Mesodermal cell (in vitro differentiated cells): ENCODE measurements around the gene CACNA2D1.
A peak's percentile ranks its signal among the peaks of the same experiment; 100 is the strongest.

ENCODE experiments used
- H3K27ac ChIP-seq: 2 replicates; pipeline ENCODE4 v1.7.0; 2013; ENCODE audit warnings: mild to moderate bottlenecking, low read depth, low read length, moderate library complexity; ENCODE audit not compliant: severe bottlenecking
- H3K36me3 ChIP-seq: 2 replicates; pipeline ENCODE4 v1.7.1; 2013; ENCODE audit warnings: mild to moderate bottlenecking, low read length, moderate library complexity; ENCODE audit not compliant: control insufficient read depth, insufficient read depth
- H3K4me1 ChIP-seq: one replicate; pipeline ENCODE4 v1.7.1; 2013; ENCODE audit warnings: mild to moderate bottlenecking, low read length; ENCODE audit not compliant: insufficient read depth, control insufficient read depth, poor library complexity, severe bottlenecking
- H3K4me3 ChIP-seq: 2 replicates; pipeline ENCODE4 v1.7.0; 2013; ENCODE audit warnings: low read length, control low read depth, mild to moderate bottlenecking; ENCODE audit not compliant: insufficient read depth, poor library complexity, severe bottlenecking; ENCODE audit errors: extremely low read depth
- H3K9me3 ChIP-seq: 2 replicates; pipeline ENCODE4 v1.7.1; 2013; ENCODE audit warnings: mild to moderate bottlenecking, low read length, moderate library complexity; ENCODE audit not compliant: control insufficient read depth
- WGBS, 2 experiments: methylation state at CpG; one replicate each; pipeline ENCODE4 v1.1.5; 2013; ENCODE audit warnings: missing lambda C conversion rate in 2 of 2; ENCODE audit not compliant: insufficient coverage in 2 of 2; 5-methylcytosine and 5-hydroxymethylcytosine counted together

The CACNA2D1 gene

DNA sequence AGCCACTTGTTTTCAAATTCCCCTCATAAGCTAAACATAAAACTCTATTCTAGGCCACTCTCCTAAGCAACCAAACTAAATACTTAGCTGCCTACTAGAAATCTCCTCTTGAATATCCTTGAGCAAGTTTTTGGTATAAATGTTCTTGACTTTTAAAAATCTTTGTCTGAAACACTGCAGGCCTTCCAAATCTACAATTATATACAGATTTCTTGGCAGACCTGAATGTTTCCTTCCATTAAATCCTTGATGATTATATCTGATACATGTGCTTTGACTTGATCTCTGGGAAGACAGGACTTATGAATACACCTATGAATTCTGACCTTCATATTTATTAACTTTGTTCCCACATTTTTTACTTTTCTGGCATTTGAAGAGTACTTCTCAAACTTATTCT is 314.5 kb downstream of the CACNA2D1 start:
- Histone ChIP-seq H3K4me3 (no peak overlapping the region), H3K9me3 (peaks cover 5% of the 10 kb centered on the region), H3K36me3 (peaks cover 6% of the 10 kb centered on the region), H3K4me1 (no peaks in the 10 kb centered on the region), H3K27ac (no peak overlapping the region)

DNA sequence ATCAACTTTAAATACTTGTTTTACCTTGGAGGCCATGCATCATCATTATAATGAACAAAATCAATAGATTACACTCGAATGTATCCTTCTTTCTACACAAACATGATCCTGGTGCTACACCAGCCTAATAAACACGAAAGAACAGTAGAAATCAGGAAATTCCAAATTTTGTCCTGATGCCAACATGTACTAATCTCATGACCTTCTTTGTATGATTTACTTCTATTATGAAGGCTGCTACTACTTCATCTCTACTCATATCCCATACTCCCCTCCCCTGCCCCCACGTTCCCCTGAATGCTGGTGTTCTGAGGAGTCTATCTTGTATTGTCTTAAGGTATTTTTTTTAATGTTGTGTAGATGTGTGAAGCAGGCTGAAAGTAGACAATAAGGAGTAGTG is 315.0 kb downstream of the CACNA2D1 start:
- H3K36me3 ChIP-seq = peaks cover 6% of the 10 kb centered on the region
- no peak overlapping the region for H3K27ac ChIP-seq
- 84 to 95% methylated on average over 2 of the region's 3 CpGs for WGBS, 2 experiments
- H3K4me1 ChIP-seq = no peaks in the 10 kb centered on the region
- peaks cover 5% of the 10 kb centered on the region for H3K9me3 ChIP-seq
- no peak overlapping the region for H3K4me3 ChIP-seq

DNA sequence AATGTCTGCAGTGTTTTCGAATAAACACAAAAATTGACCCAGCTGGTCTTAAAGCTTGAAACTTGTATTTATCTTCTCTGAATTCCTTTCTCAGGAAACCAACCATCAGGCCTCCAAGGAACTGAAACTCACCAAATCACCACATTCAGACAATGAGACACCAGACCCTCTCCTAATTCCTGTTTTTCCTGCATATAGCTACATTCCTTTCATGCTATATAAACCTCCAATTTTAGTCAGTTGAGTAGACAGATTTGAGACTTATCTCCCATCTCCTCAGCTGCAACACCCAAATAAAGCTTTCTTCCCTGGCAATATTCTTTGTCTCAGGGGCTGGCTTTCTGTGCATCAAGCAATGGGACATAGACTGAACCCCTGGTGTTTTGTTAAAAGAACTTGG is 317.0 kb downstream of the CACNA2D1 start:
- no peak overlapping the region for H3K4me3 ChIP-seq
- WGBS, 2 experiments = 100% methylated on average over 1 of the region's 1 CpG

DNA sequence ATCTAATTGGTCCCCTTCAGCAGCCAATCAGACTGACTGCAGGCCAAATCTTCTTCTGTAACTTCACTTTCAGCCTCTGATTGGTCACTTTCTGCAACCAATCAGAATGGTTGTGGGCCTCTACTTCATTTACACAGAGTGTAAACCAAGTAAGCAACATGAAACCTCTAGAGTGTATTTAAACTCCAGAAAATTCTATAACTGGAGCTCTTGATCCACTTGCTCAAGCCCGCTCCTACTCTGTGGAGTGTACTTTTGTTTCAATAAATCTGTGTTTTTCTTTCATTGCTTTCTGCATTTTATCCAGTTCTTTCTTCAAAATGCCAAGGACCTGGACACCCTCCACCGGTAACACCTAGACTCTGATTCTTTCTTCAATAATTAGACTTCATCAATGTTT is 319.1 kb downstream of the CACNA2D1 start:
- H3K4me1 ChIP-seq = no peaks in the 10 kb centered on the region
- H3K36me3 ChIP-seq = peaks cover 6% of the 10 kb centered on the region
- no peak overlapping the region for H3K4me3 ChIP-seq
- WGBS, 2 experiments = no CpG with 5 or more reads among the region's 2 CpGs
- H3K9me3 ChIP-seq = peaks cover 5% of the 10 kb centered on the region
- no peak overlapping the region for H3K27ac ChIP-seq

More for the DNA sequence above, 317.0 kb downstream of the CACNA2D1 start:
- no peak overlapping the region for H3K27ac ChIP-seq
- peaks cover 6% of the 10 kb centered on the region for H3K36me3 ChIP-seq
- peaks cover 5% of the 10 kb centered on the region for H3K9me3 ChIP-seq
- no peaks in the 10 kb centered on the region for H3K4me1 ChIP-seq

DNA sequence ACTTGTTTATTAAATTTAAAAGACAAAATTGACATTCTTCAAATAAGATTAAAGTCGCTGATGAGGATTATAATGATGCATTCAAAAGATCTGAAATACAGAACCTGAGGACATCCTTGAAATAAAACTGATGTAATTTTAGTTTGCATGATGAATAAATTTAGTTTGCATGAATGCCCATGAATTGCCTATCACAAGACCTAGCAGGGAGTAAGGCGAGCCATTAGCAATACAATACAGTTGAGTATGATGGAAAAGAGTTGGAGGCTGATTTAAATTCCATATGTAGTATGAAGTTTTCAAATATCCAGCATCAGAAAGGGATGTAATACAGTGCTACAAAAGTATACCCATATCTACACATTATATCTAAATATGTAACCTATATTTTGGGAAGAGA is 321.3 kb downstream of the CACNA2D1 start:
- Histone ChIP-seq H3K4me3 (no peak overlapping the region), H3K27ac (no peak overlapping the region), H3K4me1 (no peaks in the 10 kb centered on the region), H3K9me3 (peaks cover 5% of the 10 kb centered on the region), H3K36me3 (peaks cover 6% of the 10 kb centered on the region)
- 100% methylated on average over 1 of the region's 2 CpGs for WGBS, 2 experiments

DNA sequence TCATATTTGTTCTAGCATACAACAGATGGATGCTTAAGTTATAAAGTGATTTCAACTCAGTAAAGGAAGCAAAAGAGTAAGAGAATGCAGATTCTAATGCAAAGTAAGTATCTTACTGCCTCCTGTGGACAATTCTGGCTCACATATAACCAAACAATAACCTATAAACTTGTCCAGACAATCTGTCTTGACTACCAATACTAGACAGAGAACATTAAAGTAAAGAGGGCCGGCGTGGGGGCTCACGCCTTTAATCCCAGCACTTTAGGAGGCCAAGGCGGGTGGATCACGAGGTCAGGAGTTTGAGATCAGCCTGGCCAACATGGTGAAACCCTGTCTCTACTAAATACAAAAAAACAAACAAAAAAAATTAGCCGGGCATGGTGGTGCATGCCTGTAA is 329.3 kb downstream of the CACNA2D1 start:
- H3K36me3 ChIP-seq = no peaks in the 10 kb centered on the region

DNA sequence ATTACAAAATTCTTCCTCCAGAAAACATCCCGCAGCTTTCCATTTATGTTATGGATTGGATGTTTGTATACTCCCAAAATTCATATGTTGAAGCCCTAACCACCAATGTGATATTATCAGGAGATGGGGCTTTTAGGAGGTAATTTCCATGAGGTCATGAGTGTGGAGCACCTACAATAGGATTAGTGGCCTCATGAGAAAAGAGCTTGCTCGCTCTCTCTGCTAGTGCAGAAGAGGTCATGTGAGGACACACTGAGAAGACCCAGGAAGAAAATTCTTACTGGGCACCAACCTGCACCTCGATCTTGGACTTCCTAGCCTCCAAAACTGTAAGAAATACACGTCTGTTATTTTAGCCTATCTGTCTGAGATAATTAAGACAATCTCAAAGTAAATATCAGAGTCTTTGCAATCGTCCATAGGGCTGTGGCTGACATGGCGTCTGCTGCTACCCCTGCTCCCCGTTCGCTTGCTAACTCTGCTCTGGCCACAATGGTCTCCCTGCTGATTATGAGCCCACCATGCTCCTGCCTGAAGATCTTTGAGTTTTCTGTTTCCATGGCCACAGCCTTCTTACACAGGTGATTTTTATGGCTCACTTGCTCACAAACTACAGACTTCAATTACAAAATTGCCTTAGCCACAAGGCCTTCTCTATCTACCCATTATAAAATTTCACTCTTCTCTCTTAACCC is 333.3 kb downstream of the CACNA2D1 start:
- Histone ChIP-seq H3K4me3 (no peak overlapping the region), H3K27ac (no peak overlapping the region), H3K9me3 (no peaks in the 10 kb centered on the region), H3K4me1 (peaks cover 10% of the 10 kb centered on the region), H3K36me3 (no peaks in the 10 kb centered on the region)
- WGBS, 2 experiments = 81 to 93% methylated on average over 5 to 6 of the region's 8 CpGs

More for the DNA sequence above, 329.3 kb downstream of the CACNA2D1 start:
- Histone ChIP-seq H3K9me3 (no peaks in the 10 kb centered on the region), H3K4me1 (peaks cover 10% of the 10 kb centered on the region), H3K27ac (no peak overlapping the region), H3K4me3 (no peak overlapping the region)
- 92 to 100% methylated on average over 1 to 5 of the region's 6 CpGs for WGBS, 2 experiments

DNA sequence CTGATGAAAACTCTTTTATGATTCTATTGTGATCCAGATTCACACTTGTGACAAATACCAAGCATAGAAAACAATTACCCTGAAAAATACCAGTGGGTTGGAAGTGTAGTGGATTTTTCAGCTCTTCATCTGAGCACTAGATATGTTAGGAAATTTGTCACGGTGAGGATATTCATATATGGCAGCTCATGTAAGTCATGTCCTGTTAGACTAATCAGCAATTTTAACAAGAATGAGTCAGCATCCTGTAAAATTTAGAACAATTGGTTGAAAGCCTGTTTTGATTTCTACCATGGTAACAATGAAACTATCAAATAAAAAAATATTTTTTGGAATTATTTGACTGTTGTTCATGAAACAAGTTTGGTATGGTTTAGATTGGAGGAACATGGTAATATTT is 334.3 kb downstream of the CACNA2D1 start:
- Histone ChIP-seq H3K36me3 (no peaks in the 10 kb centered on the region), H3K27ac (peak overlapping the region; percentile 48), H3K9me3 (no peaks in the 10 kb centered on the region), H3K4me3 (no peak overlapping the region), H3K4me1 (peaks cover 10% of the 10 kb centered on the region)
- 100% methylated on average over 1 of the region's 1 CpG; no CpG with 5 or more reads in 1 of the 2 experiments for WGBS, 2 experiments

DNA sequence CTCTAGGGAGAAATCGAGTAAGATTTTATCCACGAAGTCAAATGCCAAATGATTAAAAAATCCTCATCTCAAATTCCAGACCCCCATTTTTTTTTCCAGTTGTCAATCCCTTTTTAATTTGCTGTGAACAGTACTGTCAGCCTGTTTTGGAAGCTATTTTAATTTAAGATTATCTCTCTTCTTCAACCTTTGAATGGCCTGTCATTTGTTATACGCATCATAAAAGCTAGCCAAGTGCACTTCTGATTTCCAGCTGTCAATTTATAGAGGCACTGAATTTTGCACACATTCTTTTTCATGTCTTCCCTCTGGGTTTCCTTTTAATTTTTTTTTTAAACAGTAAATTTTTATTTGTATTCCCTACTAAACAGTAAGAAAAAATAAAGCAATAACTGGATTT is 337.4 kb downstream of the CACNA2D1 start:
- Histone ChIP-seq H3K4me1 (peaks cover 10% of the 10 kb centered on the region), H3K36me3 (no peaks in the 10 kb centered on the region), H3K9me3 (no peaks in the 10 kb centered on the region), H3K4me3 (no peak overlapping the region), H3K27ac (no peak overlapping the region)
- WGBS, 2 experiments = 83 to 92% methylated on average over 2 to 3 of the region's 3 CpGs

DNA sequence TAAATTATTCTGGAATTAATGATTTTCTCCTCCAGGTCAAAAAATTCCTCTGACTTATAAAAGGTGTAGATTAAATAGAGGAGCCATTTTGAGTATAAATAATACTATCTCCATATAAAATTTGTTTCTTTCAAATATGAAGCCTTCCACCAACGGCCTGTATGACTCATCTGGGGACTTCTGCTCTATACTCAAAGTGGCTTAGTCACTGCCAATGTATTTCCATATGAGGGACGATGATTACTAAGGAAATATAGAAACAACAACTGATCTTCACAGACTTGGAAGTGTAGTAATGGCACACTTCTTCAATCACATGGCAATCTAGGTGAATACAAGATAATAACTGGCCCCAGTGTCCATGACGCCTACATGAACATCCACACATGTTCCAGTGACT is 338.1 kb downstream of the CACNA2D1 start:
- Histone ChIP-seq H3K9me3 (no peaks in the 10 kb centered on the region), H3K27ac (no peak overlapping the region), H3K4me1 (peaks cover 9% of the 10 kb centered on the region), H3K36me3 (no peaks in the 10 kb centered on the region), H3K4me3 (no peak overlapping the region)
- WGBS, 2 experiments = 88% methylated on average over 1 of the region's 3 CpGs; no CpG with 5 or more reads in 1 of the 2 experiments

DNA sequence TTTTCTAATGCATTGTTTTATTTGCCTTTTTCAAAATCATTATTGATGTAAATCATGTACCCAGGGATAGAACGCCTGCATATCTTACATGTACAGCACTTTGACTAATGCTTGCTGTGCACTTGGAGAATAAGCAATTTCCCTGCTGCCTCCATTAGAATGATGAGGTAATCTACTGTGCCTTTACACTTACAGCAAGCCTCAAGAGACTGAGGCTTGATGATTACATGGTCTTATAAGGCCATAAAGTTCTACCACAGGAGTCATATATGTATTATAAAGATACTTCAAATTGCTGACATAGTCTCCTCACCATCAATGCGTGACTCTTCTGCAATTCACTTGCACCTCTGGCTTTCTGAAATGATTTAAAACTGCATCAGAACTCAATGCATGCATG is 345.2 kb downstream of the CACNA2D1 start:
- WGBS, 2 experiments = 90 to 91% methylated on average over 2 of the region's 2 CpGs
- no peaks in the 10 kb centered on the region for H3K36me3 ChIP-seq
- no peak overlapping the region for H3K27ac ChIP-seq
- H3K9me3 ChIP-seq = no peaks in the 10 kb centered on the region
- H3K4me3 ChIP-seq = no peak overlapping the region
- H3K4me1 ChIP-seq = no peaks in the 10 kb centered on the region
